RWPE1 (cell line): ENCODE results near the gene COL20A1.

Experiments
- CTCF ChIA-PET: fragments of 350-600 bp; sonication (Branson Sonifier 250); formaldehyde crosslinking; extraction: SDS; loops from one replicate; lab custom pipeline; 2021; lab: Yijun Ruan, JAX
- POLR2A ChIA-PET: fragments of 400-600 bp; formaldehyde crosslinking; extraction: SDS; loops from one replicate; lab custom pipeline; 2020; ENCODE audit warnings: antibody characterized with exemption; ENCODE audit not compliant: low non-redundant PET; lab: Yijun Ruan, JAX
- DNase-seq: peaks from one replicate; pipeline ENCODE4 v3.0.0; 2012; ENCODE audit warnings: low spot score
- H3K27ac ChIP-seq: fragments of 450-650 bp; 2 replicates; pipeline ENCODE4 v1.5.1; 2017
- TF ChIP-seq, protein P1 (sequence below): fragments of 450-650 bp; conservative IDR thresholded peaks from 2 replicates; pipeline ENCODE4 v1.5.1; 2017; ENCODE audit warnings: low read depth, mild to moderate bottlenecking

COL20A1 gene

DNA sequence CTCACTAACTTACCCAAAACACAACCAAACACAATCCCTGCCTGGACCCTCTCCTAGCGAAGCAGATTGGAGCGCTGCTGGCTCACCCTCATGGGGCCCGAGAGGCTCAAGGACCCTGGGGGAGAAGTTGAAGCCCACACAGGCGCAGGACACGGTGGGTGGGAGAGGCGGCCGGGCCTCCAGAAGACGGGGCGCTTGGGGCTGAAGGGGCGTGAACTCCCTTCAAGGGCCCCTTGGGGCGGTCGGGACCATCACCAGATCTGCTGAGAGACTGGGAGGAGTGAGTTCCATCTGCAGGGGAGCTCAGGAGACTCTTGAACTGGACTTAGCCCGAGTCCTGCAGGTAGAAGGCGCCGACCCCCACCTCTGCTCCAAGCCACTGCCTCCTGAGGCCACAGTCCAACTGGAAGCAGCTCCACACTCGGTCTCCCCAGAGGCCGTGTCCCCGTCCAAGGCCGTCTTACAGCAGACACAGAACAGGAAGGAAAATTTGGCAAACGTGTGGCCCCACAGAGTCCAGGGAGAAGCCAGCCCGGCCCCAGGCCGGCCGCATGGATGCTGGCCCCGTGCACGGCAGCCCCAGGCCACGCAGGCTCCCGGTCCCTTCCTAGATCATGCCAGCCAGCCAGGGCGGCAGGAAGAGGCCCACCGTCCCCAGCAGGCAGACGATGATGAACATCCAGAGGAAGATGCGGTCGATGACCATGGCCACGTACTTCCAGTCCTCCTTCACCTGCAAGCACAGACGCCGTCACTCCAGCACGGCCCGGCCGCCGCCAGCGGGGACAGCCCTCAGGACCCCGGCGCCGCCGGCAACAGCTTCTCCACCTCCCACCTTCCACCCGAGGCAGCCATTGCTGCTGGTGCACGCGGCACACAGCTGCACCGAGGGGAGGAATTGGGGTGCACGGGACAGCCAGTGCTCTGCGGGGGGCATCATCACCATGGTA is 53.4 kb downstream of the COL20A1 start:
- no peak overlapping the region for H3K27ac ChIP-seq
- CTCF ChIA-PET, result interaction anchor here (0.6 to 1.0 kb wide), 4 partner anchors 32 to 294 kb away, joined by 3 to 5 read pairs (median 3); no protein-coding TSS in a partner anchor
- TF ChIP-seq, protein P1, sequence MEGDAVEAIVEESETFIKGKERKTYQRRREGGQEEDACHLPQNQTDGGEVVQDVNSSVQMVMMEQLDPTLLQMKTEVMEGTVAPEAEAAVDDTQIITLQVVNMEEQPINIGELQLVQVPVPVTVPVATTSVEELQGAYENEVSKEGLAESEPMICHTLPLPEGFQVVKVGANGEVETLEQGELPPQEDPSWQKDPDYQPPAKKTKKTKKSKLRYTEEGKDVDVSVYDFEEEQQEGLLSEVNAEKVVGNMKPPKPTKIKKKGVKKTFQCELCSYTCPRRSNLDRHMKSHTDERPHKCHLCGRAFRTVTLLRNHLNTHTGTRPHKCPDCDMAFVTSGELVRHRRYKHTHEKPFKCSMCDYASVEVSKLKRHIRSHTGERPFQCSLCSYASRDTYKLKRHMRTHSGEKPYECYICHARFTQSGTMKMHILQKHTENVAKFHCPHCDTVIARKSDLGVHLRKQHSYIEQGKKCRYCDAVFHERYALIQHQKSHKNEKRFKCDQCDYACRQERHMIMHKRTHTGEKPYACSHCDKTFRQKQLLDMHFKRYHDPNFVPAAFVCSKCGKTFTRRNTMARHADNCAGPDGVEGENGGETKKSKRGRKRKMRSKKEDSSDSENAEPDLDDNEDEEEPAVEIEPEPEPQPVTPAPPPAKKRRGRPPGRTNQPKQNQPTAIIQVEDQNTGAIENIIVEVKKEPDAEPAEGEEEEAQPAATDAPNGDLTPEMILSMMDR, result no peak
- no peak for DNase-seq
- POLR2A ChIA-PET, result no interaction called here

DNA sequence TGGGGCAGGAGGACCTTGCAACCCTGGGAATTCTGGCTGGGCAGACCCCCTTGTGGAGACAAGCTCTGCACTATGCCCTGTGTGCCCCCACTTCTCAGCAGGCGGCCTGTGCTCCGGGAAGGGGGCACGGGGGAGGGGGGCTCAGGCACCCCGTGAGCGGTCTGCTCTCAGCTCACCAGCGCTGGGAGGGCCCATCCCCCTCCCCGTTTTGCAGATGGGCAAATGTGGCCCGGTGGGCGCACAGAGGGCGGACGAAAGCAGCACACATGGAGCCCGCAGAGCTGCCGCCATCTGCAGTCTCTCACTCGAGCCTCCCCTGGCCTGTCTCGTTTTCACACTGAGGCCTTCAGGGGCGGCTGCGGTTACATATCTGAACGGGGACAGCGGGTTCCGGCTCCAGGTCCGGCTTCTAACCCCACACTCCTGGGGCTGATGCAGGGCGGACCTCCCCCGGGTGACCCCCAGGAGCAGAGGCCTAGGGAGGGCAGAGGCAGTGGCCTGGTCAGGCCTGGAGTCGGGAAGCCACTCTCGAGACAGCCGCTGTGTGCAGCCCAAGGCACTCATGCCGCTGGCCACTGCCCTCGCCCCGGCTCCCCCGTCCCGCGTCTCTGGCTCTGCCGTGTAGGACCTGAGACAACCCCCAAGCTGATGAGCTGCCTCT is 54.2 kb downstream of the COL20A1 start:
- TF ChIP-seq, protein P1, result no peak
- POLR2A ChIA-PET, result no interaction called here
- DNase-seq, result no peak
- H3K27ac ChIP-seq, result no peak overlapping the region
- CTCF ChIA-PET, result interaction anchor here (0.6 to 0.8 kb wide), 3 partner anchors 33 to 295 kb away, joined by 3 to 7 read pairs (median 3); no protein-coding TSS in a partner anchor

DNA sequence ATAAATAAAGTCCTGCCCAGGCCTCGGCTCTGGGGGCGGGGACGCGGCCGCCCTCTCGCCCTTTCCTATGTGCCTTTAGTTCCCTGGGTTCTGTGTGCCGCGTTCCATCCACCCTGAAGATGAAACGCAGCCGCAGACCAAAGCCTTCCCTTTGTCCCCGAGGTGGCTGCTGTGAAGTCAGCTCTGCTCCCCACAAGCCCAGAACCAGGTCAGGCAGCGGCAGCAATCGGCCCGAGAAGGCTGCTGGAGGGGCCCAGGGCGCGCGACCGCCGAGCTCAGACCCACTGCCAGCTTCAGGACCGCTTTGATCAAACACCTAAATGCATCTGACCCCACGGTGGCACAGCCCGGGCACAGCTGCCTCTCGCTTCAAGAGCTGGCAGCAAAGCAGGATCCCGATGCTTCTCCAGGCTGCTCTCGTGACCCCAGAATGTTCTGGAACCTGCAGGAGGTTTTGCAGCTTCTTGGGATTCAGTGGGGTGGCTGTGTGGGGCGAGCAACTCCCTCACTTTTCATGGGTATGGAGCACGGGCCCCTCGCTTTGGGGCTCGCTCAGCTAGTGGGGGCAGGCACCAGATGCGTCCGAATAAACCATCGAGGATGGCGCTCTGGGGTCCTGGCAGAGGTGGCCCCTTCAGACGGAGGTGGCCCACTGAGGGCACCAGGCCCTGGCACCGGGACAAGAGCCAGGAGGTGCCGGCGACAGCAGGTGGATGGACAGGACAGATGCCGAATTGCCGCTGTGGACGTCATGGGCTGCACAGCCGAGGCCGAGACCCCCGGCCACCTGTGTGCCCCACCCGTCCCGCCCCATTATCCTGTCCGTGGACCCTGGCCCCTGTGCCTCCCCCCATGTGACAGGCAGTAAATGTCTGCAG is 55.2 kb downstream of the COL20A1 start:
- DNase-seq, result no peak
- CTCF ChIA-PET, result interaction anchor here (0.7 kb wide), 1 partner anchor 39 kb away, joined by 3 read pairs; no protein-coding TSS in a partner anchor
- POLR2A ChIA-PET, result no interaction called here
- no peak overlapping the region for H3K27ac ChIP-seq
- TF ChIP-seq, protein P1, result no peak

DNA sequence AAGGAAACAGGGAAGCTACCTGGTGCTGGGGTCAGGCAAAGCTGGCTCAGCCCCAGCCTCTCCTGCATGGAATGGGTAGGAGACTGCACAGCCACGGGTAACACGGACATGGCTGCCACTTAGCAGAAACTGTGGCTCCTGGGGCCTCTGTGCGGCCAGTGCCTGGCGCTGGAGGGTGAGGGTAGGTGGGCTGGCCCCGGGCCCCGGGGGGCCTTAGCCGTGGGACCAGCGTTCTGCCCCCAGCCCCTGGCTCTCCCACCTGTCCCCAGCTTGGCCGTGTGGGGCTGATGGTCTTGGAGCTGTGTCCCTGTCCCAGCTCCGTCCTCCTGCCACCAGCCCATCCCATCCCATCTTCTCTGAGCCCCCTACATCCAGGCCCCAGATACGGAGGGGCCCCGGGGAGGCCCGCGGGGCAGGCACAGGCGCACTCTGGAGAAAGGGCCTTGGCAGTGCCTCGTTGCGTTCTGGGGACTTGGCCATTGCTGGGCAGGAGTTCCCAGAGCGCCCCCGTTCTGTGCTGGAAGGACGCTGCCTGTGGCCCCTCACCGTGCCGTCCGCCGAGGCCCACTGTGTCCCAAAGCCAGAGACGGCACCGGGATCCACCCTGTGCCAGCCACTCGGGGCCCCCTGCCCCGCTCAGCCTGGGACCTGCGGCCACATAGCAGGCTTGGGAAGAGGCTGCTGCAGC is 56.0 kb downstream of the COL20A1 start:
- POLR2A ChIA-PET, result no interaction called here
- H3K27ac ChIP-seq, result no peak overlapping the region
- CTCF ChIA-PET, result interaction anchor here (0.7 kb wide), 1 partner anchor 40 kb away, joined by 3 read pairs; no protein-coding TSS in a partner anchor
- no peak for DNase-seq
- TF ChIP-seq, protein P1, result no peak

DNA sequence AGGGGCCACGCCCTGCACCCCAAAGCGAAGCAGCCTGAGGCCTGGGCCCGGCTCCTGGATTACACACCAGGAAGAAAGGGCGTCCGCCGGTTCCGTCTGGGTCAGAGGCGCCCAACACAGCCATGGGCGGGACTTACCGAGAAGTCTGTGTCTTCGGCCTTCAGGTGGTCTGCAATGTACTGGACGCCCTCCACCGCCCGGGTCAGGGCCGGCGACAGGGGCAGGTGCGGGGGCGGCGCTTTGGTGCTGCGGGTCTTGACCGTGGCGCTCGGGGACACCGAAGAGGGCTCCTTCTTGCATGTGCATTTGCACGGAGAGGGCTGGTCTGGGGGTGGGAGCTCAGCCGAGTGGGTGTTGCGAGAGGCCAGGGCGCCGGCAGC is 56.5 kb downstream of the COL20A1 start:
- POLR2A ChIA-PET, result no interaction called here
- CTCF ChIA-PET, result interaction anchor here (0.7 kb wide), 1 partner anchor 9 kb away, joined by 4 read pairs; no protein-coding TSS in a partner anchor

More for the DNA sequence above, 56.5 kb downstream of the COL20A1 start:
- TF ChIP-seq, protein P1, result no peak
- DNase-seq, result no peak
- H3K27ac ChIP-seq, result no peak overlapping the region
